Bone marrow (tissue), 2 donors: ENCODE data around the gene TRAF3IP1.
"Not testable (repeated sequence)": the region's sequence is repeated elsewhere in the genome, so short reads cannot be mapped to it uniquely, and the experiment has no call there.

Experiments
- DNase-seq, 2 donors: peaks; one replicate each; lab custom pipeline; 2025; lab: John Stamatoyannopoulos, UW

Gene TRAF3IP1

GRCh38 chr2:238313289-238313990 lies 6.9 kb upstream of the TRAF3IP1 start:
- no peak for DNase-seq

GRCh38 chr2:238313991-238314350 lies 6.3 kb upstream of the TRAF3IP1 start:
- no peak for DNase-seq

GRCh38 chr2:238314576-238314975 lies 5.7 kb upstream of the TRAF3IP1 start:
- DNase-seq: no peak

- no peak for DNase-seq
Observed at GRCh38 chr2:238315031-238315595, 5.2 kb upstream of the TRAF3IP1 start.

- no peak for DNase-seq
Observed at GRCh38 chr2:238320648-238321281, 447 bp downstream of the TRAF3IP1 start.

DNA sequence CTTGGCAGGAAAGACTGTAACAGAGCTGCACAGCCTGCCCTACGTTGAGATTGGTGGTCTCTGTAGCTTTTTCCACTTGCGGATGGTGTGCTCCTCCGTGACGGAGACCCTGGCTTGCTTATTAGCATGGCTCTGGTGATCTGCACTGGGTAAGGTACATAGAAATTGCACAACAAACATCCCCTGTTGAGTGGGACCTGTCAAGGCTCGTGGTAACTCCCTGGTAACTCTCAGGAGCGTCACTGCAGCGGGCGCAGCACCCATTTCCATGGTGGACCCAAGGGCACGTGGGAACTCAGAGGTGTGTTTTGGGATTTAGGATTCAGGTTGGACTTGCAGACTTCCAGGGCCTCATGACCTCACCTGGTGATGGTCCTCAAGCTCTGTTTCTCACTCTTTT lies 1.1 kb downstream of the TRAF3IP1 start:
- no peak for DNase-seq

DNA sequence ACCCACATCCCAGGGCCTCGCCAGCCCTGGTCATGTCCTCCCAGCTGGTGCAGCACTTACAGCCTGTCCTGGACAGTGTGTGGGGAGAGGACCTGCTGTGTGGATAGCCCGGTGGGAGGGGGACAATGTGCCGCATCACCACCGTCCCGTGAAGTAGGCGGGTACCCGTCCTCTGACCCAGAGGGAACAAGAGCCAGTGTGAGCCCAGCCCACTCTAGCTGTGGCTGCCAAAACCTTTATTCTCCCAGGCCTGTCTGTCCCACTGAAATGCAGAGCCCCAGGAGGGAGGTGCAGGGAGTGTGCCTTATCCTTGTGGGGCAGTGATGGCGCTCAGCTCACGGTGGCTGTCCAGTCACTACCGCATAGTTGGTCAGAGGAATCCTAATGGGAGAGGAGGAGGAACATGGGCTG lies 1.7 kb downstream of the TRAF3IP1 start:
- no peak for DNase-seq

GRCh38 chr2:238324248-238324647 lies 3.9 kb downstream of the TRAF3IP1 start:
- not testable (repeated sequence) for DNase-seq

DNA sequence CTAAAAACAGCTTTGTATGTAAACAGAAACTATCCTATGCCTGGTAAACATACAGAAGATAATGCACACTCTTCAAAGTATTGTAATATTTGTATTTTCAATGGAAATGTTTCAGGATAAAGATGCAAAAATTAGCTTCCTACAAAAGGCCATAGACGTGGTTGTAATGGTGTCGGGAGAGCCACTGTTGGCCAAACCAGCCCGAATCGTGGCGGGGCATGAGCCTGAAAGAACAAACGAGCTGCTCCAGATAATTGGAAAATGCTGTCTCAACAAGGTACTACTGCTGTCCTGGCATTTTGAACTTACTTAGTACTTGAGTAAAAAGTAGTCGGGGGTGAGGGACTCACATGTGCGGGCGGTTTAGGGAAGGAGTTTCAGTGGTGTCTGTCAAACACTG lies 5.4 kb downstream of the TRAF3IP1 start:
- no peak for DNase-seq

- no peak for DNase-seq
Observed at GRCh38 chr2:238326801-238327365, 6.6 kb downstream of the TRAF3IP1 start.

- no peak for DNase-seq
Observed at GRCh38 chr2:238327751-238328150, 7.4 kb downstream of the TRAF3IP1 start.

GRCh38 chr2:238330391-238330790 lies 10.1 kb downstream of the TRAF3IP1 start:
- DNase-seq: no peak

DNA sequence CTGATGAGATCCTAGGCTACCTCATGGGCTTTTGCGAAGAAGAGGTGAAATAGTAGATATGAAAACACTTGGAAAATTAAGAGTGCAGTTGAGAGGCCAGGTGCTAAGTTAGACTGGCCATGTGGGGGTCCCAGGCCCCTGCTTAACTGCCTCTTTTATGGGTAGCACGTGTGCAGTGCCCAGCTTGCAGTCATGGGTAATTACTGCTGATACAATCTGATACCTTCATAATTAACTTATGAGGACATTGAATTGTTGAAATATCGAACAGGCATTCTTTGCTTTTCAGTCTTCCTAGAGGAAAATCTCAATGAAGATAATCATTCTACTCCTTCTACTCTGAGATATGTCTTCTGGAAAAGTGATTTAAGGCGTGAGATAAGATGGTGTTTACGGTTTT lies 11.6 kb downstream of the TRAF3IP1 start:
- no peak for DNase-seq

- no peak for DNase-seq
Observed at GRCh38 chr2:238334885-238335284, 14.6 kb downstream of the TRAF3IP1 start.

DNA sequence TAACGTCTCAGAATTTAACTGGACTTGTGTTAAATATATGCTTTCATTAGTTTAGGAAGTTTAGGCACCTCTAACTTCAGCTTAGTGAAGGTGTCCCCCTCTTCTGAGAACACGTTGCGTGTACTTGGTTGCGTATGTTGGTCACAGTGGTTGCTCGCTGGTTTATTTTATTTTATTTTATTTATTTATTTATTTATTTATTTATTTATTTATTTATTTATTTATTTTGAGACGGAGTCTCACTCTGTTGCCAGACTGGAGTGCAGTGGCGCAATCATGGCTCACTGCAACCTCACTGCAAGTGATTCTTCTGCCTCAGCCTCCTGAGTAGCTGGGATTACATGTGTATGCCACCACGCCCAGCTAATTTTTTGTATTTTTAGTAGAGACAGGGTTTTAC lies 15.3 kb downstream of the TRAF3IP1 start:
- DNase-seq: not testable (repeated sequence)

DNA sequence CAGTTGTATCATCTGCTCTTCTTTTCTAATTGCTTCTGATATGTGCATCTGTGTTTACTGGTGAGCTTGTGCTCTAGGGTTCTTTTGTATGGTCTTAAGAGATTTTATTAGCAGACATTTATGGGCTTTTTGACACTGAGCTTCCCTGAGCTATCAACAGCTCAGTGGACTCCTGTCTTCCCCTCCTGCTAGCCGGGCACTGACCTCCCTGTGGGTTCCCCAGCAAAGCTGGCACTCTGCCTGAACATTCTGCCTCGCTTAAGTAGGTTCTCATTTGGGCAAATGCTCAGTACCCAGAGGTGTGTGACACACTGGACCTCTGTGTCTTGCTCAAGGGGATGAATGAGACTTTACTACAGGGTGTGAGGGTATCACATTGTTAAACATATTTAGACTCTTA lies 15.8 kb downstream of the TRAF3IP1 start:
- DNase-seq: no peak

DNA sequence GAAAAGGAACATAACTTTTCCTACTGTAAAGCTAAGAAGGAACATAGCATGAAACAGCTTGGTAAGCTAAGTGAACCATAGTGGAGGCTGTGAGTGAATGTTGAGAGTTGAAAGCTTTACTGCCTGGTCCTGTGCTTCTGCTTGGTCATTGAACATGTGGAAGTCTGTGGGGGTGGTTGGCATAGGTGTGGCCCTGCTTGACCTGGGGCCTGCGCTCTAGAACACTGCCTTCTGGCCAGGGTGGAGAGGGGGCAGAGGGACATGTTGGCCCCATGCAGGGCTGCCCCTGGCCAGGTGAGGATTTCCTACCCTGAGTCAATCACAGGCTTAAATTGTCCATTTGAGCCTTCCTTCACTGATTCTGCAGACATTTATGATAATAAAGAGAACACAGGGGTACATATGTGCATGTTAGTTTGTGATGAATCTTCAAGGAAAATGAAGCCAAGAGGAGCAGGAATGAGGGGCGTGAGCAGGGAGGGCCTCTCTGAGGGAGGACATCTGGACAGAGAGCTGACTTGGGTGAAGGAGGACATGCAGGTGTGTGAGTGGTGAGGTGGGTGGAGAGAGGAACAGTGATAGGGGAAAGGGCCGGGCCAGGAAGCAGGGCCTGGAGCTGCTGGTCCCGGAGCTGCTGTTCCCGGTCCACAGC lies 16.6 kb downstream of the TRAF3IP1 start:
- no peak for DNase-seq

- no peak for DNase-seq
Observed at GRCh38 chr2:238337846-238338245, 17.5 kb downstream of the TRAF3IP1 start.

DNA sequence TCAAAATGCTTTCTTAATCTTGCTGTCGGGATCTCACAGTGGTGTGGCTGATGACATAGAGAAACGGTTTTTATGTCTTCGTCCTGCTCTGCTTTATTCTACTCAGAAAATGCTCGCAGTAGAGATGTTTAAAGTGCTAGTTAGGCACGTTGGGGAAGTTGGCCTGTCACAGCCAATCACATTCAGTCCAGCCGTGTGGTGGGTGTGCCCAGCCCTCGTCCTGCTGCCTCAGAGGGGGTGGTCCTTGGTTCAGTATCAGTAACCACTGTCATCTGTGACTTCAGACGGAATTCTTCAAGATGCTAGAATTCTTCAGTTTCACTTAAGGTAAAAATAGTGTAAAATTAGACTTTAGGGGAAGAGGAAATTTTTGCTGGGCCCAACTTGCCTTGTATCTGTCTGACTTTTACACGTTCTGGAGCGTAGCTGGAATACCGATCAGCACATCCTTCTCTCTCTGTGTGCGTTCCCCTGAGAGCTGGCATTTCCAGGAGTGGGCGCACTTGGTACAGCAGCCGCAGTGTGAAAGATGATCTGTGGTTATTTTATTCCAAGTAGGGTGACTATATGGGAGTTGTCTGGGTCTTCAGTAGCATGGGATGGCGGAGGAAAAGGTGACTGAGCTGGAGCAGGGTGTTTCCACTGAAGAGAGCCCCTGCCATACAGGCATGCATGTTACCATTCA lies 18.5 kb downstream of the TRAF3IP1 start:
- DNase-seq: no peak

- DNase-seq: no peak
Observed at GRCh38 chr2:238339395-238339780, 19.1 kb downstream of the TRAF3IP1 start.

GRCh38 chr2:238339814-238340213 lies 19.5 kb downstream of the TRAF3IP1 start:
- no peak for DNase-seq

- DNase-seq: no peak
Observed at GRCh38 chr2:238341536-238341935, 21.2 kb downstream of the TRAF3IP1 start.
